Trophoblast cell (in vitro differentiated cells and primary cell): ENCODE measurements around the gene MPND.

ENCODE experiments used
- DNase-seq, 2 donors: peaks; one replicate each; pipeline ENCODE4 v3.0.0-alpha.2; 2016
- H2AFZ ChIP-seq: 2 replicates; pipeline ENCODE4 v1.6.1; 2013; ENCODE audit warnings: low read length, moderate library complexity, mild to moderate bottlenecking; ENCODE audit not compliant: insufficient read depth, poor library complexity
- H2AK5ac ChIP-seq: 2 replicates; pipeline ENCODE4 v1.6.1; 2013; ENCODE audit warnings: mild to moderate bottlenecking, low read length
- H2BK120ac ChIP-seq: 2 replicates; pipeline ENCODE4 v1.6.1; 2013; ENCODE audit warnings: low read length, mild to moderate bottlenecking, moderate library complexity; ENCODE audit not compliant: insufficient read depth, poor library complexity
- H2BK12ac ChIP-seq: 2 replicates; pipeline ENCODE4 v1.6.1; 2013; ENCODE audit warnings: mild to moderate bottlenecking, low read length, moderate library complexity
- H2BK5ac ChIP-seq: 2 replicates; pipeline ENCODE4 v1.6.1; 2013; ENCODE audit warnings: low read length, low read depth, moderate library complexity, mild to moderate bottlenecking; ENCODE audit not compliant: poor library complexity
- H3K14ac ChIP-seq: 2 replicates; pipeline ENCODE4 v1.6.1; 2013; ENCODE audit warnings: mild to moderate bottlenecking, low read length
- H3K18ac ChIP-seq: 2 replicates; pipeline ENCODE4 v1.6.1; 2013; ENCODE audit warnings: mild to moderate bottlenecking, low read length
- H3K23ac ChIP-seq: 2 replicates; pipeline ENCODE4 v1.6.1; 2013; ENCODE audit warnings: low read length
- H3K27ac ChIP-seq: 2 replicates; pipeline ENCODE4 v1.5.1; 2013; ENCODE audit warnings: low read depth, mild to moderate bottlenecking, inconsistent platforms, low read length, moderate library complexity
- H3K27me3 ChIP-seq: 2 replicates; pipeline ENCODE4 v1.6.1; 2013; ENCODE audit warnings: inconsistent platforms, mild to moderate bottlenecking, low read length, moderate library complexity; ENCODE audit not compliant: insufficient read depth
- H3K36me3 ChIP-seq, 2 experiments: 1 replicate in 1 of 2; 2 replicates in 1 of 2; pipeline ENCODE4 v1.6.1; 2013; ENCODE audit warnings: low read length in 2 of 2, mild to moderate bottlenecking in 2 of 2, moderate library complexity in 1 of 2; ENCODE audit not compliant: insufficient read depth in 2 of 2, control insufficient read depth in 1 of 2
- H3K4ac ChIP-seq: 2 replicates; pipeline ENCODE4 v1.6.1; 2013; ENCODE audit warnings: low read depth, mild to moderate bottlenecking, low read length, moderate library complexity
- H3K4me1 ChIP-seq, 2 experiments: 1 replicate in 1 of 2; 2 replicates in 1 of 2; pipeline ENCODE4 v1.6.1; 2013; ENCODE audit warnings: low read length in 2 of 2, mild to moderate bottlenecking in 2 of 2, moderate library complexity in 1 of 2; ENCODE audit not compliant: insufficient read depth in 2 of 2, control insufficient read depth in 1 of 2
- H3K4me2 ChIP-seq: 2 replicates; pipeline ENCODE4 v1.6.1; 2013; ENCODE audit warnings: inconsistent platforms, mild to moderate bottlenecking, low read length, moderate library complexity
- H3K4me3 ChIP-seq: 2 replicates; pipeline ENCODE4 v1.5.1; 2013; ENCODE audit warnings: mild to moderate bottlenecking, low read depth, low read length, inconsistent platforms
- H3K79me1 ChIP-seq: one replicate; pipeline ENCODE4 v1.6.1; 2013; ENCODE audit warnings: low read length
- H3K79me2 ChIP-seq: 2 replicates; pipeline ENCODE4 v1.6.1; 2013; ENCODE audit warnings: low read length, mild to moderate bottlenecking; ENCODE audit not compliant: control insufficient read depth, insufficient read depth, poor library complexity
- H3K9ac ChIP-seq: 2 replicates; pipeline ENCODE4 v1.6.1; 2013; ENCODE audit warnings: mild to moderate bottlenecking, low read length
- H3K9me3 ChIP-seq: 2 replicates; pipeline ENCODE4 v1.6.1; 2013; ENCODE audit warnings: low read depth, mild to moderate bottlenecking, control low read depth, inconsistent platforms, low read length; ENCODE audit not compliant: insufficient read depth
- H4K12ac ChIP-seq: 2 replicates; pipeline ENCODE4 v1.6.1; 2013; ENCODE audit warnings: low read depth, mild to moderate bottlenecking, low read length, moderate library complexity
- H4K8ac ChIP-seq: 2 replicates; pipeline ENCODE4 v1.6.1; 2013; ENCODE audit warnings: low read depth, mild to moderate bottlenecking, low read length, moderate library complexity
- H4K91ac ChIP-seq: one replicate; pipeline ENCODE4 v1.6.1; 2013; ENCODE audit warnings: low read depth, mild to moderate bottlenecking, low read length, moderate library complexity
- WGBS: extraction: QIAGEN DNeasy Blood & Tissue Kit; methylation state at CpG from one replicate; pipeline ENCODE4 v1.1.7; 2013; ENCODE audit warnings: missing lambda C conversion rate; ENCODE audit not compliant: insufficient read length, insufficient coverage; ENCODE audit errors: extremely low coverage; 5-methylcytosine and 5-hydroxymethylcytosine counted together

MPND gene

GRCh38 chr19:4409123-4409933 is 66.0 kb downstream of the MPND start:
- Histone ChIP-seq H3K27me3 (no peaks in the 10 kb centered on the region), H3K4me1 (no peaks in the 10 kb centered on the region), H2BK5ac (no peak overlapping the region), H3K79me1 (no peaks in the 10 kb centered on the region), H2AFZ (no peak overlapping the region), H3K4me3 (no peak overlapping the region), H3K23ac (no peak overlapping the region), H3K27ac (no peak overlapping the region), H3K18ac (no peak overlapping the region), H3K14ac (no peak overlapping the region), H4K12ac (no peak overlapping the region), H3K4ac (no peak overlapping the region), H3K36me3 (peaks cover 35 to 38% of the 10 kb centered on the region in 2 experiments), H3K4me2 (peak overlapping the region; percentile 6), H3K9ac (no peak overlapping the region), H4K8ac (no peak overlapping the region), H2BK12ac (no peak overlapping the region), H2BK120ac (no peak overlapping the region), H3K79me2 (peaks cover 3% of the 10 kb centered on the region), H3K9me3 (no peaks in the 10 kb centered on the region), H2AK5ac (no peak overlapping the region), H4K91ac (no peak overlapping the region)
- no CpG with 5 or more reads among the region's 23 CpGs for WGBS
- no peak for DNase-seq
